Globus pallidus (tissue), 1 donor: ENCODE measurements around the gene PIP5K1A.
A peak's percentile ranks its signal among the peaks of the same experiment; 100 is the strongest.
"Not testable (repeated sequence)": the region's sequence is repeated elsewhere in the genome, so short reads cannot be mapped to it uniquely, and the experiment has no call there.

Experiments used
- DNase-seq: peaks from one replicate; pipeline ENCODE4 v3.0.0-alpha.2; 2015; ENCODE audit warnings: low spot score

The PIP5K1A gene, protein sequence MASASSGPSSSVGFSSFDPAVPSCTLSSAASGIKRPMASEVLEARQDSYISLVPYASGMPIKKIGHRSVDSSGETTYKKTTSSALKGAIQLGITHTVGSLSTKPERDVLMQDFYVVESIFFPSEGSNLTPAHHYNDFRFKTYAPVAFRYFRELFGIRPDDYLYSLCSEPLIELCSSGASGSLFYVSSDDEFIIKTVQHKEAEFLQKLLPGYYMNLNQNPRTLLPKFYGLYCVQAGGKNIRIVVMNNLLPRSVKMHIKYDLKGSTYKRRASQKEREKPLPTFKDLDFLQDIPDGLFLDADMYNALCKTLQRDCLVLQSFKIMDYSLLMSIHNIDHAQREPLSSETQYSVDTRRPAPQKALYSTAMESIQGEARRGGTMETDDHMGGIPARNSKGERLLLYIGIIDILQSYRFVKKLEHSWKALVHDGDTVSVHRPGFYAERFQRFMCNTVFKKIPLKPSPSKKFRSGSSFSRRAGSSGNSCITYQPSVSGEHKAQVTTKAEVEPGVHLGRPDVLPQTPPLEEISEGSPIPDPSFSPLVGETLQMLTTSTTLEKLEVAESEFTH

DNA sequence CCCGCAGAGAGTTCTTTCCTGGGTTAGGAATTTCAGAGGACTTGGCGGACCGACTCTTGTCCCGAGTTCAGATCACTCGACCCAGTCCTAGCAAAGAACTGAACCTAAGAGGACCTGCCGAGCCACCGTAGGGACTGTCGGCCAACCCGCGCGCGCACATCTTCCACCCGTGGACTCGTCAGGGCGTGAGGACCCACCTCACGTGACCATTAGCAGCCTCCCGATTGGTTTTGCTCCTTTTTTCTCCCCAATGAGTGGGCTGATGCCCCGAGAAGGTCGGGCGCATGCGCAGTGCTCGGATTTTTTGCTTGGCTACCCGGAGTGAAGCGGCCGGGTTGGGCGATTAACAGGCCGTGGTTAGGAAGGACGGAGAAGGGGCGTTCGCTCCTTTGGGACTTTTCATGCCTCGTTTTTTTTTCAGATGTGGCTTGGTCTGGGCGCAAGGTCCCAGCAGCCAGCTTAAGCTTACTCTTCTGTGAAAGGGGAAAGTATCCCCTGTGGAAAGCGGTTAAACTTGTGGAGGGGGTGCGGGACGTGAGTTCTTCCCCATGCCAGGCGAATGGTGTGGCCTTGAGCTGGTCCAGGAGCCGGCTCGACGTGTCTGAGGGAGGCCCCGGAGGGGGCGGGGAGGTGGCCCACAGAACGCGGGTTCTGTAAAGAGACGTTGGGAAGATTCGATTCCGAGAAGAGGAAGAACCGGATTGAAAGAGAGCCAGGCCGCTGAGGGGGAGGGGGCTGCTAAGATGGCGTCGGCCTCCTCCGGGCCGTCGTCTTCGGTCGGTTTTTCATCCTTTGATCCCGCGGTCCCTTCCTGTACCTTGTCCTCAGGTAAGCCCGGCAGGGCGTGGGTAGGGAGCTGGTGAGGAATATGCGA lies at the start of gene PIP5K1A:
PIP5K1A (plus strand) TSS at position 299 of the 874 bp plus-strand sequence; CDS start at position 744, 445 bp downstream.
- peak; percentile 98 for DNase-seq

DNA sequence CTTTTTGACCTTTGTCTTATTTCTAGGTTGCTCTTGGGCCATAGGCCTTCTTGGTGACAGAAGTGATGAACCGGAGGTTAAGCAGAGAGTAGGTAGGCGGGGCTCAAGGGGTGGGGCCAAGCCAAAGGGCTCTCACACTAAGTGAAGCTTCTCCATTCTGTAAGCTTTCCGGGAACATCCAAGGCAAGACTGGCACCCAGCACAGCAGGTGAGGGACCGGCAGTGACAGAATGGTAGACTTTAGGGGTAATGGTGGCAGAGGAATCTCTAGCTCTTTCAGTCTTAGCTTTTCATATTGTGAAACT lies 41.9 kb upstream of the PIP5K1A start, which contains the start of gene TNFAIP8L2:
TNFAIP8L2 (plus strand) TSS at position 135 of the 305 bp plus-strand sequence. CDS start 2,049 bp downstream, outside the sequence.
- DNase-seq = peak; percentile 49

GRCh38 chr1:151157067-151157531 lies 41.3 kb upstream of the PIP5K1A start:
- no peak for DNase-seq

DNA sequence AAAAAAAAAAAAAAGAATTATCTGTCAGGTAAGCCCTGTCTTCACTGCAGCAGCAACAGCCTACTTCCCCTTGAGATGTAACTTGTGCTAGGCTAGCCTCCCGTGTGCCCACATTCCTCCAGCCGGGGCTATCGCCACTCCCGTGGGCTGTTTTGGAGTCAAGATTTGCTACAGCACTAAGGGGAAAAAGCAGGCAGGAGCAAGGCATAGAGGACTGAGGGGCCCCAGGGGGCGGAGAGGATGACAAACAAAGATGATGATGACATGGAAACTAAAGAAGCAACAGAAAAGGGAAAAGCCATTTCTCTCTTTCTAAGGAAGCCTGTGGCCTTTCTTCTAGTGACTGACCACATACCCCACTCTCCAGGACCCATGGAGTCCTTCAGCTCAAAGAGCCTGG lies 40.0 kb upstream of the PIP5K1A start:
- no peak for DNase-seq

DNA sequence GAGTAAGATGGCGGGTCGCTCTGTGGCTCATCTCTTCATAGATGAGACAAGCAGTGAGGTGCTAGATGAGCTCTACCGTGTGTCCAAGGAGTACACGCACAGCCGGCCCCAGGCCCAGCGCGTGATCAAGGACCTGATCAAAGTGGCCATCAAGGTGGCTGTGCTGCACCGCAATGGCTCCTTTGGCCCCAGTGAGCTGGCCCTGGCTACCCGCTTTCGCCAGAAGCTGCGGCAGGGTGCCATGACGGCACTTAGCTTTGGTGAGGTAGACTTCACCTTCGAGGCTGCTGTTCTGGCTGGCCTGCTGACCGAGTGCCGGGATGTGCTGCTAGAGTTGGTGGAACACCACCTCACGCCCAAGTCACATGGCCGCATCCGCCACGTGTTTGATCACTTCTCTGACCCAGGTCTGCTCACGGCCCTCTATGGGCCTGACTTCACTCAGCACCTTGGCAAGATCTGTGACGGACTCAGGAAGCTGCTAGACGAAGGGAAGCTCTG lies 39.6 kb upstream of the PIP5K1A start:
- no peak for DNase-seq

- no peak for DNase-seq
These were observed 39.0 kb upstream of the PIP5K1A start for GRCh38 chr1:151159373-151159772.

GRCh38 chr1:151164732-151165280 lies 33.5 kb upstream of the PIP5K1A start:
- DNase-seq = no peak

DNA sequence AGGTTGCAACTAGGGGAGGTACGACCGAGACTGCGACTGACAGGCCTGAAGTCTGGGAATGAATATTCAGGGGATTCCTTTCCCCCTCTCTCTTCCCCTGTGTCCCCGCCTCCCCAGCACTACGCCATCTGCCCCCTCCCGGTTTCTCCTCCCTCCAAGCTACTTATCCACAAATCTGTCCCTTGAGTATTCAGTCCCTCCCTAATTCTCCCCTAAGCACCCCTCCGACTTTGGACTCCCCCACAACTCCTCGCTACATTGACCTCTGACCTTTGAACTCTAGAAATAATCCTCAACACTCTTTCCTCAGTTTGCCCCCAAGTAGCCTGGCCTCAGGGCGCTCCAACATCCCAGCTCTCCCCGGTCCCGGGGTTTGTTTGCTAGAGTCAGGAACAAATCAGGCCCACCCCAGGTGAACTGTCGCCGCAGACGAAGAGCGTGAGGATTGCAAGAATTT lies 33.0 kb upstream of the PIP5K1A start:
- peak; percentile 60 for DNase-seq

GRCh38 chr1:151165738-151166504 lies 32.4 kb upstream of the PIP5K1A start, which contains the start of the genes LYSMD1 and SCNM1:
Gene LYSMD1 (minus strand): TSS chr1:151165902. CDS start chr1:151165258, 644 bp downstream.
Gene SCNM1 (plus strand): TSS chr1:151166144. CDS start chr1:151166153, 9 bp downstream.
- DNase-seq = peak; percentile 98

DNA sequence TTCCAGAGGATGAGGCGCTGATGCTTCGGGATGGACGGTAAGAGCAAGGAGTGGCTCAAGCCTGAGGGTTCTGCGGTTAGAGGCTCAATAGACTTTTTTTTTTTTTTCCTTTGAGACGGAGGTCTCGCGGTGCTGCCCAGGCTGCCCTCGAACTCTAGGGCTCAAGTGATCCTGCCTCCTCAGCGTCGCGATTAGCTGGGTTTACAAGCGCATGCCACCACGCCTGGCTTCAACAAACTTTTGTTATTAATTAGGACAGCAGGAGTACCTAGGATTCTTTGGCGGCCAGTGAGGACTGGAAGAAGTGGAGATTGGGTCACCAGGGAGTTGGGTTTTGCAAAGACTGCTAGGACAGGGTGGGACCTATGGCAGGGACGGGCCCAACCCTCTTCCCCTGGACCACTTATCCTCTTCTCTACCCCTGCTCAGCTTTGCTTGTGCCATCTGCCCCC lies 31.8 kb upstream of the PIP5K1A start:
- DNase-seq = no peak

- DNase-seq = no peak
These were observed 31.2 kb upstream of the PIP5K1A start for GRCh38 chr1:151167116-151167515.

DNA sequence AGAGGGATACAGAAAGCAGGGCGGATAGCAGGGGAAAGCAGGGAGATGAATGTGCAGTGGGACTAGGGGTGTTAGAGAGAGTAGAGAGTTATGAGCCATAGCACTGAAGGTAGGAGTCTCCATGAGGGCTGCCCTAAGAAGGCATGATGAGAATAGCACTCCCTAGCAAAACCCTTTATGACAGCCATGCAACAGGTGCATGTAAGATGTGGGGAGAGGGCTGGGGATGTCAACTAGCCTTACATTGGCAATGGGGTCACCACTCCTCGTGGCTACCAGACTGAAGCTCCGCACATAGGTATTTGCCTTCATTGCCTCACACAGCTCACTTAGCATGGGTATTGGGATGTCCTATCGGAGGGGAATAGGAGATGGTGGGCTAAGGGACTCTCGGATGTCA lies 27.2 kb upstream of the PIP5K1A start:
- no peak for DNase-seq

GRCh38 chr1:151175041-151175741 lies 23.2 kb upstream of the PIP5K1A start:
- peak; percentile 91 for DNase-seq

DNA sequence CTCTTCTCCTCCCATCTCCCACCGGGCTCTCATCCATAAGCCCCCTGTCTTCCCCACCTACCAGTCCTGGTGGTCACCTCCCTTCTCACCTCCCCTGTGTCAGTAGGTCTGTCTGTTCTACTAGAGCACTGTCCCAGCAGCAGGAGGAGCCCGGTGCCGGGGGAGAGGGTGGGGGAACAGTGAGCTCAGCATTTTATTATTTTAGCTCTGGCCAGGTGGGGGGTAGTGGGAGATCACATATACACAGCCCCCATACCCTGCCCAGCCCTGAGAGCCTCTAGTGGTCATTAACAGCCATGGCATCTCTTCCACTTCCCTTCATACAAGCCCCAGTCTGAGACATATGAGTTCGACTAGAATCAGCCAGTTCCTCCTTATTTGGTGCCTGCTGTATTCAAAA lies 22.5 kb upstream of the PIP5K1A start, which contains the start of gene TMOD4:
TMOD4 (minus strand) TSS at position 119 of the 400 bp plus-strand sequence. CDS start 1,106 bp downstream, outside the sequence.
- no peak for DNase-seq

DNA sequence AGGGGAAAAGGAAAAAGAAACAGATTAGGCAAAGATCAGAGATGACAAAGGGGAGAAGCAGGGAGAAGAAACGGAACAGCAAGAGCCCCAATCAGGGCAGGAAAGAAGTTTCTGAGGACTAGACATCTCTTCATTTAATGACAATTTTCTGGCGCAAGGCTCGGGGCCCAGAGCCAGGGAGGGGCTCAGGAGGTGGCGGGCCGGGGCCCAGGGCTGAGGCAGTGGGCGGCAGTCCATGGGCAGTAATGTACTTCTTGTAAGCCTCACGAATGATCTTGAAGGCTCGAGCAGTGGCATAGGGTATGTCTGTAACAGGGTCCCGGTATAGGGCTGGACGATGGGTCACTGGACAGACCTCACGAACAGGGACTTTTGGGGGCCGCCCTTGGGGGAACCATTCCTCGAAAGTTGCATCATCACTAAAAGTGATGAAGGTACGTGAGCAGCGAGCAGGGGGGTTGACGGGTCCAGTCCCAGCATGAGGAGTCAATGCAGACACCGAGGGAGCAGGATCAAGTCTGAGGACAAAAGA lies 21.8 kb upstream of the PIP5K1A start:
- DNase-seq = no peak

GRCh38 chr1:151184211-151184610 lies 14.1 kb upstream of the PIP5K1A start:
- no peak for DNase-seq

DNA sequence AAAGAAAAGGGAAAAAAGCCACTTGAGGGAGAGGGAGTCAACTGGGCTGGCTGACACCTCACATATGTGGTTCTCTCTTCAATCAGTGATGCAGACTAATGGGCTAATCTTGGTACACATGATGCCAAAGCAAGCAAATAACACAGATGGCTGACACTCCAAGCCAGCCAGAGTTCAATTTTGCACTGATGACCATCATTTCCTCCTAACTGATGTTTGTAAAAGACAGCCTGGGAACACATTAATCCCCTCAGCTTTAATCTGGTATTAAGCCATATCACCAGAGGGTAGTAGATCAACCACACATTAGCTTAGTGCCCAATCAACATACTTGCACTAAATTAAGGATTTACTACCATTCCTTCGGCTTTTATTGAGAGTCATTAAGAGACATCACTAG lies 11.1 kb upstream of the PIP5K1A start:
- DNase-seq = no peak

- not testable (repeated sequence) for DNase-seq
These were observed 9.7 kb upstream of the PIP5K1A start for GRCh38 chr1:151188667-151189066.

DNA sequence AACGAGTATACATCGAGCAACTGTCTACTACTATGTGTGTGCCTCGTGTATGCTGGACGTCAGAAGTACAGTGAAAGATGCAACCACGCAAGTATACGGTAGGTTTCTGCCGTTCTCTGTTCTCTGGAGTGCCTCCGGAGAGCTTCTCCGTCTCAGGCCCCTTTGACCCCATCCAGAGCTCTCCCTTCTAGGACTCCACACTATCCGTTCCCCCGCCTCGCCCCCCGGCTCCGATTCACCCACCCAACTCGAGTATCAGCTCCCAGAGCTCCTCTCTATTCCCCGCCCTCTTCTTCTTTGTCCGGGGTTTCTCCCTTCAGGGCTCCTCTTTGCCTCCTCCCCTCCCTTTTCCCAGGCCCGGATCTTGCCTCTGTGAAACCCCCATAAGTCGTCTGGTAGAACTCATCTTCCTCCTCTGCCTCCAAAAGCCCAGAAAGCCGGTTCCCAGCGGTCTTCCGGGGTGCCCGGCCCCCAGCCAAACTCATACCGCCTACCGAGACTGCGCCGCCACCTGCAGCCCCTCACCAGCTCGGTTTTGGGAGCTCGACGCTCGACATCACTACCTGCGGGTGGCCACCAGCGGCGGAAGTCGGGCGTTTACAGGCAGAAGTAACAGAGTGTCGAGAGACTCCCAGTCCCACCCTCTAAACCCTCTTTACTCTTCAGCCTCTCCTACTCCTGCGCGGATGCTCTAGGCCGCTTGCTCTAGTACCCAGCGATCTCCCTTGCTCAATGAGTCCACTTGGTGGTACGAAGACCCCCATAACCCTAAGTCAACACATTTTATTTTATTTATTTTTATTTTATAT lies 8.5 kb upstream of the PIP5K1A start, which contains the start of gene VPS72:
VPS72 (minus strand) TSS at position 561 of the 809 bp plus-strand sequence; CDS start at position 485, 76 bp downstream.
- peak; percentile 84 for DNase-seq
